K562 (cell line): ENCODE data around the gene AADAC. TPM values are rescaled to one million over a fixed set of nuclear protein-coding genes. Genes with fewer than 3 reads are reported as not detected.
A peak's percentile ranks its signal among the peaks of the same experiment; 100 is the strongest.

Source experiments
- E2F5 ChIP-seq: sonication (generic); formaldehyde crosslinking; IDR thresholded peaks from 2 replicates; pipeline ENCODE4 v1.8.0; 2022; ENCODE audit warnings: mild to moderate bottlenecking, missing genetic modification reagents
- E2F6 ChIP-seq, 2 experiments: IDR thresholded peaks; 2 replicates each; pipeline ENCODE4 v1.6.1; 2011; ENCODE audit warnings: borderline replicate concordance in 1 of 2, control low read depth in 1 of 2, low read depth in 1 of 2, low read length in 1 of 2, mild to moderate bottlenecking in 1 of 2, mixed read lengths in 1 of 2, moderate library complexity in 1 of 2; ENCODE audit not compliant: insufficient read depth in 1 of 2, insufficient read length in 1 of 2, poor library complexity in 1 of 2, severe bottlenecking in 1 of 2; ENCODE audit errors: extremely low read depth in 1 of 2
- EP400 ChIP-seq: fragments of 450-650 bp; IDR thresholded peaks from 2 replicates; pipeline ENCODE4 v1.6.1; 2017; ENCODE audit warnings: antibody characterized with exemption, mild to moderate bottlenecking, moderate library complexity
- FOXK1 ChIP-seq: sonication (generic); formaldehyde crosslinking; IDR thresholded peaks from 2 replicates; pipeline ENCODE4 v1.8.0; 2022; ENCODE audit warnings: missing genetic modification reagents, mild to moderate bottlenecking, borderline replicate concordance
- GTF2B ChIP-seq: IDR thresholded peaks from 2 replicates; pipeline ENCODE4 v1.6.1; 2011; ENCODE audit not compliant: insufficient read length; ENCODE audit errors: extremely low read depth
- PML ChIP-seq: IDR thresholded peaks from 2 replicates; pipeline ENCODE4 v1.6.1; 2012; ENCODE audit warnings: low read length, inconsistent platforms
- SPI1 ChIP-seq: IDR thresholded peaks from 2 replicates; pipeline ENCODE4 v1.6.1; 2011; ENCODE audit warnings: low read depth, low read length, control low read depth, borderline replicate concordance
- SRF ChIP-seq, 2 experiments: fragments of 250-450, 450-650 bp in 1 of 2; sonication (Bioruptor Pico) in 1 of 2; sonication (generic) in 1 of 2; formaldehyde crosslinking; IDR thresholded peaks; 2 replicates each; pipeline versions ENCODE4 v1.5.0 to v1.5.1; 2020 to 2022; ENCODE audit warnings: mild to moderate bottlenecking in 1 of 2, missing genetic modification reagents in 1 of 2
- XRCC5 ChIP-seq: fragments of 200-400 bp; formaldehyde crosslinking; IDR thresholded peaks from 2 replicates; pipeline ENCODE4 v1.6.1; 2017; ENCODE audit warnings: low read depth, mild to moderate bottlenecking, low read length
- ZNF57 ChIP-seq: fragments of 450-650 bp; formaldehyde crosslinking; IDR thresholded peaks from 2 replicates; pipeline ENCODE4 v1.4.0; 2020; ENCODE audit warnings: mild to moderate bottlenecking, moderate library complexity
- ZNF764 ChIP-seq: fragments of 250-450 bp; sonication (Bioruptor Pico); IDR thresholded peaks from 2 replicates; pipeline ENCODE4 v1.4.0; 2020; ENCODE audit warnings: low read depth, mild to moderate bottlenecking, moderate library complexity
- polyA plus RNA-seq, 8 experiments: library from polyadenylated mRNA; depleted of rRNA in 4 of 8; stranded (reverse) in 5 of 8; unstranded in 3 of 8; fragments of >200 nt; fragmentation: Nextera tagmentation in 2 of 8; fragmentation: Illumina TruSeq in 1 of 8; extraction: Ambion mirVana in 2 of 8; extraction: Trizol in 1 of 8; gene quantifications; 2 replicates each; pipeline versions ENCODE4 v1.2.1 to v1.2.3, GENCODE V29; 2011 to 2014; ENCODE audit warnings: inconsistent platforms in 1 of 8, missing spikeins in 1 of 8
- total RNA-seq, 7 experiments: library from RNA; depleted of rRNA in 6 of 7; stranded (reverse); fragments of >200 nt in 6 of 7; fragmentation: Illumina TruSeq in 2 of 7; extraction: Trizol in 2 of 7; gene quantifications; 2 replicates each; pipeline versions ENCODE4 v1.2.1 to v1.2.3, GENCODE V29; 2011 to 2021; ENCODE audit warnings: low replicate concordance in 1 of 7
- TF ChIP-seq, protein P1 (sequence below): IDR thresholded peaks from 2 replicates; pipeline ENCODE4 v1.6.1; 2012; ENCODE audit warnings: low read depth, low read length, improper control_type of control experiment, borderline replicate concordance
- TF ChIP-seq, protein P2 (sequence below): fragments of 450-650 bp; IDR thresholded peaks from 2 replicates; pipeline ENCODE4 v1.7.1; 2018; ENCODE audit warnings: mild to moderate bottlenecking, low read depth; ENCODE audit not compliant: partially characterized antibody

AADAC gene
- total and polyA plus RNA-seq, 9 of the 15 experiments (the other 6 are each of a cell fraction or from before 2014, with no cell fraction given): 0.47 TPM; not detected in 8

- no peak for TF ChIP-seq GTF2B
- no peak for TF ChIP-seq SRF (CRISPR knock-in tag; IDR thresholded peaks at IDR 0.05)
- TF ChIP-seq E2F6 (IDR thresholded peaks at IDR 0.05; ENCODE audit: borderline replicate concordance in 1 of 2, extremely low read depth in 1 of 2, insufficient read depth in 1 of 2, insufficient read length in 1 of 2, low read depth in 1 of 2, low read length in 1 of 2, poor library complexity in 1 of 2, severe bottlenecking in 1 of 2): no peak
- TF ChIP-seq ZNF764 (CRISPR knock-in tag): no peak
- TF ChIP-seq XRCC5: no peak
- TF ChIP-seq PML: peak; percentile 60; the same call in 1 of the 2 replicates
- no peak for TF ChIP-seq ZNF57 (CRISPR knock-in tag)
- TF ChIP-seq SPI1: no peak
- no peak for TF ChIP-seq FOXK1 (CRISPR knock-in tag)
- TF ChIP-seq, protein P1, sequence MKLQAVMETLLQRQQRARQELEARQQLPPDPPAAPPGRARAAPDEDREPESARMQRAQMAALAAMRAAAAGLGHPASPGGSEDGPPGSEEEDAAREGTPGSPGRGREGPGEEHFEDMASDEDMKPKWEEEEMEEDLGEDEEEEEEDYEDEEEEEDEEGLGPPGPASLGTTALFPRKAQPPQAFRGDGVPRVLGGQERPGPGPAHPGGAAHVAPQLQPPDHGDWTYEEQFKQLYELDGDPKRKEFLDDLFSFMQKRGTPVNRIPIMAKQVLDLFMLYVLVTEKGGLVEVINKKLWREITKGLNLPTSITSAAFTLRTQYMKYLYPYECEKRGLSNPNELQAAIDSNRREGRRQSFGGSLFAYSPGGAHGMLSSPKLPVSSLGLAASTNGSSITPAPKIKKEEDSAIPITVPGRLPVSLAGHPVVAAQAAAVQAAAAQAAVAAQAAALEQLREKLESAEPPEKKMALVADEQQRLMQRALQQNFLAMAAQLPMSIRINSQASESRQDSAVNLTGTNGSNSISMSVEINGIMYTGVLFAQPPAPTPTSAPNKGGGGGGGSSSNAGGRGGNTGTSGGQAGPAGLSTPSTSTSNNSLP: no peak
- TF ChIP-seq, protein P2, sequence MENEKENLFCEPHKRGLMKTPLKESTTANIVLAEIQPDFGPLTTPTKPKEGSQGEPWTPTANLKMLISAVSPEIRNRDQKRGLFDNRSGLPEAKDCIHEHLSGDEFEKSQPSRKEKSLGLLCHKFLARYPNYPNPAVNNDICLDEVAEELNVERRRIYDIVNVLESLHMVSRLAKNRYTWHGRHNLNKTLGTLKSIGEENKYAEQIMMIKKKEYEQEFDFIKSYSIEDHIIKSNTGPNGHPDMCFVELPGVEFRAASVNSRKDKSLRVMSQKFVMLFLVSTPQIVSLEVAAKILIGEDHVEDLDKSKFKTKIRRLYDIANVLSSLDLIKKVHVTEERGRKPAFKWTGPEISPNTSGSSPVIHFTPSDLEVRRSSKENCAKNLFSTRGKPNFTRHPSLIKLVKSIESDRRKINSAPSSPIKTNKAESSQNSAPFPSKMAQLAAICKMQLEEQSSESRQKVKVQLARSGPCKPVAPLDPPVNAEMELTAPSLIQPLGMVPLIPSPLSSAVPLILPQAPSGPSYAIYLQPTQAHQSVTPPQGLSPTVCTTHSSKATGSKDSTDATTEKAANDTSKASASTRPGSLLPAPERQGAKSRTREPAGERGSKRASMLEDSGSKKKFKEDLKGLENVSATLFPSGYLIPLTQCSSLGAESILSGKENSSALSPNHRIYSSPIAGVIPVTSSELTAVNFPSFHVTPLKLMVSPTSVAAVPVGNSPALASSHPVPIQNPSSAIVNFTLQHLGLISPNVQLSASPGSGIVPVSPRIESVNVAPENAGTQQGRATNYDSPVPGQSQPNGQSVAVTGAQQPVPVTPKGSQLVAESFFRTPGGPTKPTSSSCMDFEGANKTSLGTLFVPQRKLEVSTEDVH: no peak
- no peak for TF ChIP-seq E2F5 (CRISPR knock-in tag)
- no peak for TF ChIP-seq EP400
These were observed 63.4 kb downstream of the AADAC start (continued) for GRCh38 chr3:151877269-151877668.
